H1 (cell line): Measurements from ENCODE around the gene SPTBN4. TPM values are rescaled to one million over a fixed set of nuclear protein-coding genes. Genes with fewer than 3 reads are reported as not detected.

Experiments used
- CTCF ChIA-PET: fragments of 300-600 bp; sonication (Branson Sonifier 250); formaldehyde crosslinking; loops from one replicate; lab custom pipeline; 2021; ENCODE audit not compliant: partially characterized antibody; lab: Charles Lee
- POLR2A ChIA-PET: fragments of 300-600 bp; sonication (Branson Sonifier 250); formaldehyde crosslinking; loops from one replicate; lab custom pipeline; 2021; ENCODE audit warnings: inconsistent platforms; ENCODE audit not compliant: partially characterized antibody; lab: Charles Lee
- DNase-seq, 2 experiments: peaks; one replicate each; pipeline versions ENCODE4 v3.0.0 to v3.0.0-alpha.2; 2010 to 2022; ENCODE audit warnings: low spot score in 2 of 2, low read depth in 1 of 2, mixed read lengths in 1 of 2
- FAIRE-seq: peaks from 2 replicates; lab custom pipeline; 2011; peaks lifted over from hg19 to GRCh38; lab: Jason Lieb, UNC
- H2AFZ ChIP-seq: 2 replicates; pipeline ENCODE4 v1.8.1; 2012; ENCODE audit warnings: low read length, inconsistent platforms
- H2AK5ac ChIP-seq: 2 replicates; pipeline ENCODE4 v1.6.1; 2013; ENCODE audit warnings: low read depth, low read length
- H2BK120ac ChIP-seq: replicated peaks from 2 replicates; pipeline ENCODE3; 2013; ENCODE audit warnings: low read depth, low read length, inconsistent platforms
- H2BK12ac ChIP-seq: 2 replicates; pipeline ENCODE4 v1.6.1; 2013; ENCODE audit warnings: low read depth, low read length
- H2BK15ac ChIP-seq: 2 replicates; pipeline ENCODE4 v1.6.1; 2013; ENCODE audit warnings: low read length
- H2BK20ac ChIP-seq: 2 replicates; pipeline ENCODE4 v1.6.1; 2013; ENCODE audit warnings: low read length
- H2BK5ac ChIP-seq: 2 replicates; pipeline ENCODE4 v1.6.1; 2013; ENCODE audit warnings: low read depth, low read length
- H3K14ac ChIP-seq: 2 replicates; pipeline ENCODE4 v1.6.1; 2013; ENCODE audit warnings: inconsistent platforms; ENCODE audit not compliant: insufficient read length
- H3K18ac ChIP-seq: 2 replicates; pipeline ENCODE4 v1.6.1; 2013; ENCODE audit warnings: low read length; ENCODE audit errors: extremely low read depth
- H3K23ac ChIP-seq: 2 replicates; pipeline ENCODE4 v1.6.1; 2013; ENCODE audit warnings: inconsistent platforms; ENCODE audit not compliant: insufficient read length
- H3K23me2 ChIP-seq: 2 replicates; pipeline ENCODE4 v1.6.1; 2013; ENCODE audit warnings: low read depth, low read length
- H3K27ac ChIP-seq: 2 replicates; pipeline ENCODE4 v1.6.1; 2011; ENCODE audit warnings: low read depth, low read length, inconsistent platforms
- H3K27me3 ChIP-seq, 4 experiments: replicated peaks in 1 of 4; 1 replicate in 1 of 4; 2 replicates in 3 of 4; pipeline versions ENCODE4 v1.6.1 to v1.8.1; 2011 to 2013; ENCODE audit warnings: low read length in 3 of 4, mild to moderate bottlenecking in 3 of 4, inconsistent platforms in 2 of 4, mixed read lengths in 2 of 4, moderate library complexity in 1 of 4; ENCODE audit not compliant: control insufficient read depth in 3 of 4, insufficient read depth in 3 of 4; ENCODE audit errors: extremely low read depth in 1 of 4
- H3K36me3 ChIP-seq, 4 experiments: 2 replicates each; pipeline versions ENCODE4 v1.6.1 to v1.8.1; 2011 to 2013; ENCODE audit warnings: mild to moderate bottlenecking in 4 of 4, low read length in 3 of 4, moderate library complexity in 2 of 4, control low read depth in 1 of 4, inconsistent platforms in 1 of 4; ENCODE audit not compliant: insufficient read depth in 4 of 4, control insufficient read depth in 2 of 4
- H3K4ac ChIP-seq: replicated peaks from 2 replicates; pipeline ENCODE3; 2013; ENCODE audit warnings: low read length, low read depth, mixed read lengths, inconsistent platforms; ENCODE audit not compliant: insufficient read length
- H3K4me1 ChIP-seq, 4 experiments: replicated peaks in 1 of 4; 1 replicate in 1 of 4; 2 replicates in 3 of 4; pipeline versions ENCODE4 v1.6.1 to v1.8.1; 2011 to 2013; ENCODE audit warnings: low read length in 3 of 4, inconsistent platforms in 2 of 4, mixed read lengths in 1 of 4; ENCODE audit not compliant: insufficient read depth in 4 of 4, control insufficient read depth in 3 of 4
- H3K4me2 ChIP-seq, 2 experiments: 2 replicates each; pipeline versions ENCODE4 v1.6.1 to v1.8.1; 2011 to 2013; ENCODE audit warnings: low read depth in 2 of 2, low read length in 2 of 2, control low read depth in 1 of 2, inconsistent platforms in 1 of 2, mild to moderate bottlenecking in 1 of 2; ENCODE audit not compliant: insufficient read depth in 1 of 2
- H3K4me3 ChIP-seq, 4 experiments: fragments of 200-600, 300-600 bp in 1 of 4; sonication (generic), shearing (Covaris generic), sonication (Bioruptor Twin) in 1 of 4; 2 replicates each; pipeline versions ENCODE4 v1.5.1 to v1.8.1; 2011 to 2016; ENCODE audit warnings: low read length in 4 of 4, low read depth in 3 of 4, control low read depth in 2 of 4, inconsistent platforms in 2 of 4, mild to moderate bottlenecking in 2 of 4, mixed read lengths in 1 of 4, moderate library complexity in 1 of 4; ENCODE audit not compliant: insufficient read depth in 2 of 4; ENCODE audit errors: extremely low read depth in 1 of 4
- H3K56ac ChIP-seq: replicated peaks from 2 replicates; pipeline ENCODE3; 2013; ENCODE audit warnings: low read depth, mild to moderate bottlenecking, mixed read lengths, low read length, inconsistent platforms; ENCODE audit not compliant: insufficient read length
- H3K79me1 ChIP-seq: 2 replicates; pipeline ENCODE4 v1.6.1; 2013; ENCODE audit warnings: low read depth, low read length, control low read depth
- H3K79me2 ChIP-seq, 2 experiments: 2 replicates each; pipeline versions ENCODE4 v1.6.1 to v1.8.1; 2012 to 2013; ENCODE audit warnings: low read length in 2 of 2, mild to moderate bottlenecking in 2 of 2, inconsistent platforms in 1 of 2; ENCODE audit not compliant: insufficient read depth in 2 of 2, control insufficient read depth in 1 of 2
- H3K9ac ChIP-seq, 4 experiments: replicated peaks in 1 of 4; 1 replicate in 1 of 4; 2 replicates in 3 of 4; pipeline versions ENCODE4 v1.6.1 to v1.8.1; 2011 to 2013; ENCODE audit warnings: low read depth in 3 of 4, low read length in 3 of 4, control low read depth in 2 of 4, mild to moderate bottlenecking in 2 of 4, moderate library complexity in 2 of 4, inconsistent platforms in 1 of 4; ENCODE audit errors: extremely low read depth in 1 of 4
- H3K9me3 ChIP-seq, 2 experiments: 2 replicates each; pipeline versions ENCODE4 v1.6.1 to v1.8.1; 2012 to 2013; ENCODE audit warnings: mild to moderate bottlenecking in 2 of 2, moderate library complexity in 2 of 2, control low read depth in 1 of 2, inconsistent platforms in 1 of 2, low read depth in 1 of 2, low read length in 1 of 2, mixed read lengths in 1 of 2; ENCODE audit not compliant: insufficient read depth in 2 of 2
- H4K20me1 ChIP-seq, 2 experiments: replicated peaks in 1 of 2; 2 replicates each; pipeline versions ENCODE3 to v1.8.1; 2011 to 2013; ENCODE audit warnings: inconsistent platforms in 2 of 2, low read length in 2 of 2, mild to moderate bottlenecking in 1 of 2; ENCODE audit not compliant: insufficient read depth in 2 of 2, control insufficient read depth in 1 of 2
- H4K5ac ChIP-seq: 2 replicates; pipeline ENCODE4 v1.6.1; 2013; ENCODE audit warnings: low read length, low read depth, mixed read lengths, inconsistent platforms; ENCODE audit not compliant: insufficient read length
- H4K8ac ChIP-seq: 2 replicates; pipeline ENCODE4 v1.8.0; 2013; ENCODE audit warnings: mild to moderate bottlenecking, moderate library complexity, low read length, inconsistent platforms; ENCODE audit not compliant: insufficient read depth; ENCODE audit errors: extremely low read depth
- H4K91ac ChIP-seq: replicated peaks from 2 replicates; pipeline ENCODE3; 2013; ENCODE audit warnings: low read length, mixed read lengths, inconsistent platforms; ENCODE audit not compliant: insufficient read length
- ATF3 ChIP-seq: IDR thresholded peaks from 2 replicates; pipeline ENCODE4 v1.6.1; 2011; ENCODE audit warnings: low read depth, mild to moderate bottlenecking, low read length; ENCODE audit not compliant: insufficient read depth
- CEBPB ChIP-seq: IDR thresholded peaks from 2 replicates; pipeline ENCODE4 v1.6.1; 2012; ENCODE audit warnings: low read depth, low read length
- CHD1 ChIP-seq: IDR thresholded peaks from 2 replicates; pipeline ENCODE4 v1.6.1; 2012; ENCODE audit warnings: low read depth, low read length, improper control_type of control experiment
- CTBP2 ChIP-seq: IDR thresholded peaks from 2 replicates; pipeline ENCODE4 v1.7.0; 2011; ENCODE audit warnings: borderline replicate concordance, mild to moderate bottlenecking, moderate library complexity, mixed read lengths, low read length; ENCODE audit not compliant: insufficient read depth, insufficient read length
- EP300 ChIP-seq, 2 experiments: IDR thresholded peaks; 1 replicate in 1 of 2; 2 replicates in 1 of 2; pipeline ENCODE4 v1.6.1; 2011 to 2012; ENCODE audit warnings: low read depth in 2 of 2, low read length in 2 of 2, mild to moderate bottlenecking in 2 of 2, borderline replicate concordance in 1 of 2, inconsistent platforms in 1 of 2, moderate library complexity in 1 of 2
- EZH2 ChIP-seq: fragments of 200-600 bp; sonication (generic); IDR thresholded peaks from 2 replicates; pipeline ENCODE4 v1.7.1; 2012; ENCODE audit warnings: low read depth, mild to moderate bottlenecking, moderate library complexity, low read length, inconsistent platforms; ENCODE audit not compliant: severe bottlenecking
- GABPA ChIP-seq: IDR thresholded peaks from 2 replicates; pipeline ENCODE4 v1.6.1; 2011; ENCODE audit warnings: mild to moderate bottlenecking, low read length, moderate library complexity, borderline replicate concordance; ENCODE audit not compliant: insufficient read depth
- HDAC2 ChIP-seq, 2 experiments: fragments of 300-600 bp in 1 of 2; sonication (generic) in 1 of 2; IDR thresholded peaks; 2 replicates each; pipeline ENCODE4 v1.6.1; 2011 to 2012; ENCODE audit warnings: low read depth in 2 of 2, low read length in 2 of 2, mild to moderate bottlenecking in 2 of 2, moderate library complexity in 2 of 2, borderline replicate concordance in 1 of 2, inconsistent platforms in 1 of 2
- NANOG ChIP-seq: IDR thresholded peaks from 2 replicates; pipeline ENCODE4 v1.6.1; 2011; ENCODE audit warnings: low read length, low read depth, mild to moderate bottlenecking, inconsistent platforms; ENCODE audit not compliant: insufficient read depth, poor library complexity, severe bottlenecking
- SIN3A ChIP-seq, 2 experiments: IDR thresholded peaks in 1 of 2; conservative IDR thresholded peaks in 1 of 2; 2 replicates each; pipeline ENCODE4 v1.6.1; 2011 to 2012; ENCODE audit warnings: low read length in 2 of 2, improper control_type of control experiment in 1 of 2, low read depth in 1 of 2, mild to moderate bottlenecking in 1 of 2
- TBP ChIP-seq: IDR thresholded peaks from 2 replicates; pipeline ENCODE4 v1.6.1; 2011; ENCODE audit warnings: low read depth, low read length, improper control_type of control experiment
- WGBS, 2 experiments: shearing (Covaris generic) in 1 of 2; methylation state at CpG; one replicate each; pipeline versions ENCODE4 v1.1.6 to v1.1.7; 2013 to 2015; ENCODE audit warnings: low lambda C conversion rate in 2 of 2, mixed read lengths in 2 of 2, inconsistent platforms in 1 of 2, low coverage in 1 of 2, missing lambda C conversion rate in 1 of 2; ENCODE audit not compliant: insufficient replicate concordance in 2 of 2, insufficient coverage in 1 of 2, insufficient read length in 1 of 2; ENCODE audit errors: extremely low coverage in 1 of 2, missing lambda C conversion rate in 1 of 2; 5-methylcytosine and 5-hydroxymethylcytosine counted together
- polyA plus RNA-seq, 7 experiments: library from polyadenylated mRNA; depleted of rRNA in 3 of 7; stranded (reverse) in 5 of 7; unstranded in 2 of 7; fragments of >200 nt in 5 of 7; fragments of 200-250 nt in 2 of 7; gene quantifications; 1 replicate in 5 of 7; 2 replicates in 1 of 7; 4 replicates in 1 of 7; pipeline versions ENCODE4 v1.2.1 to v1.2.3, GENCODE V29; 2011 to 2013; ENCODE audit warnings: missing spikeins in 2 of 7, mixed read lengths in 2 of 7
- total RNA-seq: library from RNA; stranded (reverse); fragmentation: NEBNext Ultra II Directional; extraction: Animal tissue kit (Norgen Biotek cat#: 25700); gene quantifications from 2 replicates; pipeline ENCODE4 v1.2.1, GENCODE V29; 2021

The SPTBN4 gene
- total and polyA plus RNA-seq, 2 of the 8 experiments (the other 6 are each of a cell fraction or from before 2014, with no cell fraction given): 1.9 to 3.0 TPM

- Histone ChIP-seq H3K79me1 (no peaks in the 10 kb centered on the region), H3K23me2 (peaks cover 19% of the 10 kb centered on the region; the same call in 1 of the 2 replicates), H3K4me3 (peak overlapping the region in 1 of 4 experiments; percentile 66; a peak in 2 of 8 replicates), H3K4ac (no peak overlapping the region), H4K8ac (no peak overlapping the region), H3K79me2 (no peaks in the 10 kb centered on the region), H2BK20ac (no peak overlapping the region), H3K56ac (no peak overlapping the region), H2AFZ (no peak overlapping the region), H2BK120ac (no peak overlapping the region), H3K9me3 (no peaks in the 10 kb centered on the region), H3K9ac (no peak overlapping the region), H3K4me1 (peaks cover 9 to 35% (median 21%) of the 10 kb centered on the region in 4 experiments), H2BK5ac (no peak overlapping the region), H3K18ac (no peak overlapping the region), H3K23ac (no peak overlapping the region), H4K5ac (no peak overlapping the region), H3K27ac (no peak overlapping the region), H2BK12ac (no peak overlapping the region), H3K14ac (no peak overlapping the region), H2BK15ac (no peak overlapping the region), H3K36me3 (no peaks in the 10 kb centered on the region; a peak in 1 of 8 replicates), H4K20me1 (peaks cover 3 to 6% of the 10 kb centered on the region in 2 experiments), H4K91ac (no peak overlapping the region), H2AK5ac (no peak overlapping the region), H3K27me3 (peaks cover 19 to 47% (median 42%) of the 10 kb centered on the region in 4 experiments), H3K4me2 (peak overlapping the region; percentile 39 to 75; a peak in 2 of 4 replicates)
- WGBS, 2 experiments: 37% methylated on average over 15 of the region's 15 CpGs; no CpG with 5 or more reads in 1 of the 2 experiments
- CTCF ChIA-PET: interaction anchor here (0.7 to 11.3 kb wide), 22 partner anchors 9 to 134 kb away, joined by 3 to 100 read pairs (median 4); no protein-coding TSS in a partner anchor
- FAIRE-seq (no peak), DNase-seq (no peak)
- POLR2A ChIA-PET: interaction anchor here (0.6 to 2.1 kb wide), 9 partner anchors 10 to 175 kb away, joined by 3 to 4 read pairs (median 3); no protein-coding TSS in a partner anchor
- no peak for TF ChIP-seq CHD1
- TF ChIP-seq CEBPB: no peak
- 0 out of 4 replicates have a peak, but pooled peaks of 1 of the 2 experiments have one; percentile 6 for TF ChIP-seq SIN3A (conservative IDR thresholded peaks at IDR 0.05 in 1 of 2, IDR thresholded peaks at IDR 0.05 in 1 of 2; ENCODE audit: low read depth in 1 of 2, low read length in 2 of 2)
- no peak for TF ChIP-seq NANOG
- peak; percentile 39 for TF ChIP-seq EZH2
- TF ChIP-seq GABPA: no peak
- no peak for TF ChIP-seq EP300 (IDR thresholded peaks at IDR 0.05; ENCODE audit: borderline replicate concordance in 1 of 2, low read depth in 2 of 2, low read length in 2 of 2)
- no peak for TF ChIP-seq CTBP2
- TF ChIP-seq ATF3: no peak
- no peak; a peak in 1 of 4 replicates for TF ChIP-seq HDAC2 (IDR thresholded peaks at IDR 0.05; ENCODE audit: borderline replicate concordance in 1 of 2, low read depth in 2 of 2, low read length in 2 of 2)
- no peak for TF ChIP-seq TBP
Measured at GRCh38 chr19:40598918-40599307, 132.1 kb downstream of the SPTBN4 start.
